NT2/D1 (cell line): Measurements from ENCODE around the gene GPX2.

Experiments used
- SUZ12 ChIP-seq: IDR thresholded peaks from 2 replicates; pipeline ENCODE4 v1.6.1; 2011; ENCODE audit not compliant: insufficient read length, insufficient read depth; ENCODE audit errors: extremely low read depth
- ZNF274 ChIP-seq: IDR thresholded peaks from 2 replicates; pipeline ENCODE4 v1.6.1; 2011; ENCODE audit warnings: mild to moderate bottlenecking, low read depth, low read length

GRCh38 chr14:64990296-64990695 is 47.8 kb upstream of the GPX2 start:
- TF ChIP-seq SUZ12 (no peak), ZNF274 (no peak)
